HG03457 (cell line): ENCODE results near the gene PLD4.
"Not testable (repeated sequence)": the region's sequence is repeated elsewhere in the genome, so short reads cannot be mapped to it uniquely, and the experiment has no call there.

Source experiments
- ATAC-seq: cut with Tn5 transposase; IDR thresholded peaks from one replicate; pipeline ENCODE4 v1.9.1; 2021; ENCODE audit warnings: moderate number of reproducible peaks; ENCODE audit not compliant: unreplicated experiment

Gene PLD4

GRCh38 chr14:104898195-104898558 lies 26.5 kb upstream of the PLD4 start:
- ATAC-seq, result no peak

- no peak for ATAC-seq
Measured at GRCh38 chr14:104898870-104899510, 25.7 kb upstream of the PLD4 start.

- ATAC-seq, result no peak
Measured at GRCh38 chr14:104899781-104900180, 24.9 kb upstream of the PLD4 start.

DNA sequence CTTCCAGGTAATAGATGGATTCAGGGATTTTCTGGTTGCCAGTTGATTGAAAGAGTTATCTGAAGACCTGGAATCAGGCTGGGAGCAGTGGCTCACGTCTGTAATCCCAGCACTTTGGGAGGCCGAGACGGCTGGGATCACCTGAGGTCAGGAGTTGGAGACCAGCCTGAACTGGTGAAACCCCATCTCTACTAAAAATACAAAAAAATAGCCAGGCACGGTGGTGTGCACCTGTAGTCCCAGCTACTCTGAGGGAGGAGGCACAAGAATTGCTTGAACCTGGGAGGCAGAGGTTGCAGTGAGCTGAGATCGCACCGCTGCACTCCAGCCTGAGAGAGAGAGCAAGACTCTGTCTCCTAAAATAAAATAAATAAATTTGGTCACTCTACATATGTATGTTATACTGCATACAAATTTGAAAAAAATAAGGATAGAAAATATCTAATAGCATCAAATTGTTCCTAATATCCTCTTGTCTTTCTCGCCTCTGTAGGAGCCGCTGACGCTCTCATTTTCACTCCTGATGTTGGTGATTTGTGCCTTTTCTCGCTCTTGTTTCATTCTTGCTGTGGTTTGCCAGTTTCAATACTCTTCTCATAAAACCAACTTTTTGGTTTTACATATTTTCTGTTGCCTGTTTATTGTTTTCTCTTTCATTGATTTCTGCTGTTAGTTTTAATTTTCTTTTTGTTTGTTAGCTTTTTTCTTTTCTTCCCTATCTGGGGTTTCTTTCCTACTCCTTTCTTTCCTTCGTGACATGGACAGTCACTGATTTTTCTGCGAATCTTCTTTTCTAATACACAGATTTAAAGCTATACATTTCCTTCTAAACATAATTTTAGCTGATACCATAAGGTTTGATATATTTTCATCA lies 23.8 kb upstream of the PLD4 start:
- ATAC-seq, result no peak

DNA sequence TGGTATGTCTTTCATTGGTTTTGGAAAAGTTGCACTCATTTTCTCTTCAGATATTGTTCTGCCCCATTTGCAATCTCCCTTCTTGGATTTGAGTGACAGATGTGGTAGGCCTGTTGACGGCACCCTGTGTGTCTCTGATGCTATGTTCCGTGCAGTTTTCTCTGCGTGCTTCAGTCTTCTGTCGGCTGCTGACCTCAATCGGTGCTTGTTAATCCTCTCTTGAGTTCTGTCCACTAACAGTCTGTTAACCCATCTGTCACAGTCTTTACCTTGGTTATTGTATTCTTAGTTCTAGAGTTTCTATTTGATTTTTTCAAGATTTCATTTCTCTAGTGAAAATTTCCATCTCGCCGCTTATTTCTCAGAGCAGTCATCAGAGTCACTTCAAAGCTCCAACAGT lies 20.7 kb upstream of the PLD4 start:
- ATAC-seq, result no peak

DNA sequence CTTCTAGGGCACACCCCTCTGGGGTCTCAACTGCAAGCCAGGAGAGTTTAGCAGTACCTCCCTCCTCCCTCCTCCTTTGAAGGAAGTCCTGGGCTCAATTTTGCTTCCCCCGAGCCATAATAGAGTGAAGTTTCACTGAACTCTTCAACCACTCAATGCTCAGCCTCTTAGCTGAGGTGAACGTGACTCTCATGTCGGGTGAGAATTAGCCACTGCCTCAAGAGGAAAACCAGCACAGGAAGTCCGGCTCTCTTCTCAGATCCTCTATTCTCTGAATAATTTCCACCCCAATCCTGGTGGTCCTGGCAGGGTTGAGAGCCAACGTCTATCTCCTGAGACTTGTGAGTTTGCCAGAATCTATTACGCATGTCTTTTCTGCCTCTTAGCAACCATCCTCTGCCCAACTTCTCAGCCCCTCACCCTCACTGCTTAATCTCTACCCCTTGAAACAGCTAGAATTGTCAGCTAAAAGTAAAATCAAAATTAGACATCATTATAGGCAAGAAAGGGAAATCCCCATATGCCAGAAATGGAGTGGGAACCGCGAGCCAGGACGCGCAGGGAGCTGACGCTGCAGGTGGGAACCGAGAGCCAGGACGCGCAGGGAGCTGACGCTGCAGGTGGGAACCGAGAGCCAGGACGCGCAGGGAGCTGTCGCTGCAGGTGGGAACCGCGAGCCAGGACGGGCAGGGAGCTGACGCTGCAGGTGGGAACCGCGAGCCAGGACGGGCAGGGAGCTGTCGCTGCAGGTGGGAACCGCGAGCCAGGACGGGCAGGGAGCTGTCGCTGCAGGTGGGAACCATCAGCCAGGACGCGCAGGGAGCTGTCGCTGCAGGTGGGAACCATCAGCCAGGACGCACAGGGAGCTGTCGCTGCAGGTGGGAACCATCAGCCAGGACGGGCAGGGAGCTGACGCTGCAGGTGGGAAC lies 19.8 kb upstream of the PLD4 start:
- ATAC-seq, result not testable (repeated sequence)

- ATAC-seq, result not testable (repeated sequence)
Measured at GRCh38 chr14:104905579-104905933, 19.1 kb upstream of the PLD4 start.

DNA sequence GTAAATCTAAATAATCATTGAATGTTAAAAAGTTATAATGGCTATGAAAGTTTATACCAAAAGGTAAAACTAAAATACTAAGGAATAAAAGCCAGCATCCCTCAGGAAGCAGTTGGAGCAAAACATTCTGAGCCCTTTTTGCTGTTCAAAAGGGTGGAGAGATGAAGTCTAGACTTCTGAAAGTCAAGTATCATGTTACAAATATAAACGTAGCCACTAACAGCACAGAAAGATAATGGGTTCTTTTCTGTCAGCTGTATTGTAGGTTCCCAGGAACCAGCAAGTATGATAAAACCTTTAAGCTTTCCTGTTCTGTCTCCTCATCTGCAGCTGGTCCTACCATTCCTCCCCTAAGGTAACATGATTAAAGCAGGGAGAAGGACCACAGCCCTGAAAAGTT lies 16.4 kb upstream of the PLD4 start:
- ATAC-seq, result no peak

DNA sequence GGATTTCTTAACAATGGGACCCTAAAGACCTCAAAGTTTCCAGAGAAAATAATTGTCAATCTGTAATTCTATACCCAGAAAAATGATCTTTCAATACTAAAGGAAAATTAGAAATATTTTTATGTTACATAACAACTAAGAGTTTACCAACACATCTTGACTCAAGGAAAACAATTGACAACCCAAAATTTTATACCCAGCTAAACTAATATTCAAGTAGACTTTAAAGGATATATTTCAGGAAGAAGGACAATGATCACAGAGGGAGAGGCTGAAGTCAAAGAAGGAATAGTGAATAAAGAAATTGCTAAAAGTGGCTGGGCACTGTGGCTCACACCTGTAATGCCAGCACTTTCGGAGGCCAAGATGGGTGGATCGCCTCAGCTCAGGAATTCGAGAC lies 12.6 kb upstream of the PLD4 start:
- ATAC-seq, result no peak

- ATAC-seq, result no peak
Measured at GRCh38 chr14:104913435-104913834, 11.2 kb upstream of the PLD4 start.

DNA sequence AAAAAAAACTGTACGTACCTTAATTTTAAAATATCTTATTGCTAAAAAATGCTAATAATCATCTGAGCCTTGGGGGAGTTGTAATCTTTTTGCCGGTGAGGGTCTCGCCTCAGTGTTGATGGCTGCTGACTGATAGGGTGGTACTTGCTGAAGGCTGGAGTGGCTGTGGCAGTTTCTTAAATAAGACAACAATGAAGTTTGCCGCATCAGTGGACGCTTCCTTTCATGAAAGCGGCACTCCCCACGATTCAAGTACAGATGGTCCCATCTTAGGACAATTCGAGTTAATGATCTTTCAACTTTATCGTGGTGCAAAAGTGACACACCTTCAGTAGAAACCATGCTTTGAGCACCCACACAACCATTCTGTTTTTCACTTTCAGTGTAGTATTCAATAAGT lies 7.6 kb upstream of the PLD4 start:
- no peak for ATAC-seq

DNA sequence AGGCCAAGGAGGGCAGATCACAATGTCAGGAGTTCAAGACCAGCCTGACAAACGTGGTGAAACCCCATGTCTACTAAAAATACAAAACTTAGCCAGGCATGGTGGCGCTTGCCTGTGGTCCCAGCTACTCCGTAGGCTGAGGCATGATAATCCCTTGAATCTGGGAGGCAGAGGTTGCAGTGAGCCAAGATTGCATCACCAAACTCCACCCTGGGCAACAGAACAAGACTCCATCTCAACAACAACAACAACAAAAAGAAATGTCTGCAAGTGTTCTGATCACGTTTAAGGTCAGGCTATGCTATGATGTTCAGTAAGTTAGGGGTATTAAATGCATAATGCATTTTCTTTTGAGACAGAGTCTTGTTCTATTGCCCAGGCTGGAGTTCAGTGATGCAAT lies 6.7 kb upstream of the PLD4 start:
- ATAC-seq, result no peak

- not testable (repeated sequence) for ATAC-seq
Measured at GRCh38 chr14:104919152-104919992, 5.3 kb upstream of the PLD4 start.

GRCh38 chr14:104919993-104920315 lies 4.7 kb upstream of the PLD4 start:
- ATAC-seq, result no peak

DNA sequence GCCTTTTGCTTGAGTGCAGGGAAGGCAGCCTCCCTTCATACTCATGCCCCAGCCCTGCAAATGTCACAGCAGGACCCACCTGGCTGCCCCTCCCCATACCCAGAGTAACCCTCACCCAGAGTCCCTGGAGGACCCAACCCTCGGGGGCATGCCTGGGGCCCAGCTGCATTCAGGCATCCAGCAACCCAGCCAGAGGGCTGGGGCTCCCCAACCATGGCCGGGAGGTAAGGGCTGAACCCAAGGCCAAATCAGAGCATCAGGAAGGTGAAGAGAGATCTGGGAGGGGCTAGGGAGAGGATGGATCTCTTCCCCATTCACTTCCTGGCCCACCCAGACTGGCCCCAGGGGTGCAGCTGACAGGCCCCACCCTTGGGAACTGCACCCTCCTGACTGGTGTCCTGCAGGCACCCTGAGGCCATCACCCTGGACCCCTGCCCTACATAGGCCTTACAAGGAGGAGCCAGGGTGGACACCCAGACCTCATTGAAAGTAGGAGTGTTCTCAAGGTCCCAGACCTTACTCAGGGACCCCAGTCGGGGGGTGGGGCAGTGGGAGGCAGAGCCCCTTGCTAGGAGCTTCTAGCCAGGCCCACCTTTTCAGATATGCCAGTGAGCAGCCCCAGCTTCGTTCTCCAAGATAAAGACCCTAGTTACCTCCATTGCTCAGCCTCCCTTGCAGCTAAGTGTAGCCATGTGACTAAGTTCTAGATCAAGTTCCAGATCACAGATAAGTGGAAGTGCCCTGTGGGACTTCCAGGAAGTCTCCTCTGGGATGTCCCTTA lies 849 bp upstream of the PLD4 start:
- ATAC-seq, result no peak

- no peak for ATAC-seq
Measured at GRCh38 chr14:104925214-104925854, 655 bp downstream of the PLD4 start.

GRCh38 chr14:104925855-104926609 lies 1.4 kb downstream of the PLD4 start:
- no peak for ATAC-seq

GRCh38 chr14:104926619-104927431 lies 2.1 kb downstream of the PLD4 start:
- peak; percentile 53 for ATAC-seq
